Activated effector memory CD4-positive, alpha-beta T cell treated with Interleukin-2 at 50 U/mL for 16 hours (primary cell): ENCODE data around the gene KLHL21.
A peak's percentile ranks its signal among the peaks of the same experiment; 100 is the strongest.

Experiments
- DNase-seq: peaks from one replicate; pipeline ENCODE4 v3.0.0-alpha.2; 2020

KLHL21 gene

DNA sequence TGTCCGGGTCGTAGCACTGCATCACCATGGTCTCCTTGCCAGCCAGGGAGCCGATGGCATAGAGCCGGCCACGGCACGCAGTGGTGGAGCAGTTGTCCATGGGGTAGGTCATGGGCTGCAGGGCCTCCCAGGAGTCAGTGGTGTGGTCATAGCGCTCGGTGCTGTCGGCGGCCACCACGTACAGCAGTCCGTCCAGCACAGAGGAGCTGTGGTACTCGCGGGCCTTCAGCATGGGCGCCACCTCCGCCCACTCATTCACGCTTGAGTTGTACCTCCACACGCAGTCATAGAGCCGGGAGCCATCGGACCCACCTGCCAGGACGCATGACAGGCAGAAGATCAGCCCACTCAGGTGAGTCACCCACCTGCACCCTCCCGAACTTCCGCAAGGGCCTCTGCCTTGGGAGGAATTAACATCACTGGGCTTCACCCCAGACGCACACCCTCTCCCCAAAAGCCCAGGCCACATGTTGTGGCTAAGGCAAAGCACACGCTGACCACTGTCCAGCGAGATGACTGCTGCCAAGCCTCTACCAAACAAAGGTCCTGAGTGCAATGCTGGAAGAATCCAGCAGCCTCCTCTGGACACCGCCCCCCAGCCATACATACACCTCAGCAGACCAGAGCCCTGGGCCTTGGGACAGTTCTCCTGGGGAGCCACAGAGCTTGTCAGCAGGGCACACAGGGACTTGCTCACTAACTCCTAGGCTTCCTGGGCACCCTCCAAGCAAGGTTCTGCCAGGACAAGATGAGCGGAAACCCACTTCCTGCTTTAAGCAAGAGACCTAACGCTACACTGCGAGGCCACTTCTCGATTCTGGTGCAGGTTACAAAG lies 3.3 kb downstream of the KLHL21 start:
- DNase-seq: peak; percentile 36

DNA sequence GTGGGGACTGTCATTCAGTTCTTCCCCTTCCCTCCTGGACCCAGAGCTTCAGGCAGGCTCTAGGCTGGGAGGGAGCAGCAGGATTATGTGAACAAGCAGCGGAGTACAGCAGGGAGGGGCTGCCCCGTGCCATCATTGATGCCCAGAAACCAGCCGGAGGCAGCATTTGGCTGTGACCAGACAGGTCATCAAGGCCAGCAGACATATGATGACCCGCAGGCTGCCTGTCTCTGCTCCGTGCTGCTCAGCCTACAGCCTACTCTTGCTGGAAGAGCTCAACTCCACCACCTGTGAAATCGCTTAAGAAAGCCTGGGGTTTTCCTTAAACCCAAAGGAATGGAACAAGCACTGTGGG lies 4.9 kb downstream of the KLHL21 start:
- DNase-seq: no peak

DNA sequence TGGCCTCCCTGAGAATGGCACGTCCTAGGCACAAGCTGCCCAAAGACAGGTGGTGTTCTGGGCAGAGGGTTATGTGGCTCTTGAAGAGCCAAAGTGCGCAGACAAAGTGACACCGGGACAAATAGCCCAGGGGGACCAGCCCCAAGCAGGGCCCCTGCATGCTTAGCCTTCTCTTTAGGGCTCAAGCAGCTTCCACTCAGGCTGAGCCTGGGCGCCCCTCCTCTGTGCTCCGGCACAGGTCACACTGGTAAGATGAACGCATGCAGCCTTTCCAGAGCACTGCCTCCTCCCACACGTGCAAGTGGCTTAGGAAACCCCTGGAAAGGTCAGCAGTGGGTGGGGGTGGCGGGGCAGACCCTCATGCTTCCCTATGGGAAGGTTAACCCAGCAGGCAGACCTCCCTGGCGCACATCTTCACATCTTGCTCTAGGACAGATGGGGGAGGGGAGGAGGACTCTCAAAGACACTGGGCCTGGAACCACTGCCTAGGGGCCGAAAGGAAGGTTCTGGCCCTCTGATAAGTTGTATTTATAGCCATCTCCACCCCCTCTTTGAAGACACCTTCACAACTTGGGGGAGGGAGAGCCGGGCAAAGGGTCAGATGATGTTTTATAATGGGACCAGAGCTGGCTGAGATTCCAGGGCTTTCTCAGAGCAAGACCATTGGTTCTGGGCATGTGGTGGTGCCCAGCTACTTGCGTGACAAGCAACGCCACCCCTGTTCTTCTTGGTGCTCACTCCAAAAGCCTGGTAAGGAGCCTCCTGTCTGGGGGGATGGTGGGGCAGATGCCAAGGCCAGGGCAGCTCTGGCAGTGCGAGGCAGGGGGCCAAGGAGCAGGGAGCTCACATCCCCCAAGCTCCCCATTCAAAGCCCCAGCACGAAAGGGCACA lies 5.5 kb downstream of the KLHL21 start:
- no peak for DNase-seq

DNA sequence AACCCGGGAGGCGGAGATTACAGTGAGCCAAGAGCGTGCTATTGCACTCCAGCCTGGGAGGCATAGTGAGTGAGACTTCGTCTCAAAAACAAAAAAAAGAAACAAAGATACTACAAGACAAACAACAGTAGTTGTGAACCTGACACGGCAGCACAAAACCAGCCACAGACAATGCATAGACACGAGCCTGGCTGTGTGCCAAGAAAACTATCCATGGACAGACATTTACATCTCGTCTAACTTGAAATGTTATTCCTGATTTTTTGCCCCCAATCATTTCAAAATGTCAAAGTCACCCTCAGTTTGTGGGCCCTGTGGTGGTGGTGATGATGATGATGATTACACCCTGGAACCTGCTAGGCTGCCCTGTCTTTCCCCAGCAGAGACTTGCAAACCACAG lies 6.3 kb downstream of the KLHL21 start:
- DNase-seq: no peak

DNA sequence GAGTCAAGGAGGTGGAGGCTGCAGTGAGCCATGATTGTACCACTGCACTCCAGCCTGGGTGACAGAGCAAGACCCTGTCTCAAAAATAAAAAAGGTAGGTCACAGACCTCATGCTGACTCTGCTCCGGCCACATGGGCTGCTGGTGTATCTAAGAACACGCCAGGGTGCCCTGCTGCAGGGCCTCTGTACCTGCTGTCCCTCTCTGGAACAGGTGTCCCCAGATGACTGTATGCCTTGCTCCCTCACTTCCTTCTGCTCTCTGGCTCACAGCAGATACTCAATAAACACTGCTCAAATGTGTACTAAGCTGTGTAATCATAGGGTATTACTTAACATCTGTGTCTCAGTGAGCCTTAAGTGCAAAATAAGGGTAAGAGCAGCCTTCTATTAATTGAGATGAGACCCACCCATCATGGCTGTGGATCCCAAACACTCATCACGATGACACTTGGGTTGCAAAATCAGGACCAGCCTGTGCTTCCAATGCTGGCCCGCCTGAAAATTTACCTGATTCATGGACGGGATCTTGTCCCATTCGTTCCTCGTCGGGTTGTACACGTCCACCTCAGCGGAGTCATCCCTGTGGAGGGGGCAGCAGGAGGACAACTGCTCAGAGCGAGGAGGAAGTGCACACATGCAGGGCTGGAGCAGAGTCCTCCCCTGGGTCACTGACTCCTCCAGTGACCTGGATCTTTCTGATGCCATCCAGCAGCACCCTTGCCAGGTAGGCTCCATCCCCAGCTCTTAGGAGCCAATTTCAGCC lies 7.5 kb downstream of the KLHL21 start:
- DNase-seq: no peak

DNA sequence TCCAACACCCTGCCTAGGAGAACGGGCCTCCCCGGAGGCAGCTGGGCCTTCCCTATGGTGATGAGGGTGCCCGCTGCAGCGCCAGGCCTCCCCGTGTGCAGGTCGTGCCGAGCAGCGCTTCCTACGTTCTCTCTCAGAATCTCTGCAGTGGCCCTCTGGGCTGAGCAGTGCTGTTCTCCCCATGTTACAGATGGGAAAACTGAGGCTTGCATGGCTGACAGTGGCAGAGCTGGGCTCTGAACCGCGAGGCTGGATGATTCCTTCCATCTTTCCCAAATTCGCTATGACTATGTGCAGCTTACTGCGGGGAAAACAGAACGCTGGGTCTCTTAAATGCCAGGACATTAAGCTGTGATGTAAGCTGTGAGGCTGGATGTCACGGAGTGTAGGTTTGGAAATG lies 8.9 kb downstream of the KLHL21 start:
- no peak for DNase-seq

DNA sequence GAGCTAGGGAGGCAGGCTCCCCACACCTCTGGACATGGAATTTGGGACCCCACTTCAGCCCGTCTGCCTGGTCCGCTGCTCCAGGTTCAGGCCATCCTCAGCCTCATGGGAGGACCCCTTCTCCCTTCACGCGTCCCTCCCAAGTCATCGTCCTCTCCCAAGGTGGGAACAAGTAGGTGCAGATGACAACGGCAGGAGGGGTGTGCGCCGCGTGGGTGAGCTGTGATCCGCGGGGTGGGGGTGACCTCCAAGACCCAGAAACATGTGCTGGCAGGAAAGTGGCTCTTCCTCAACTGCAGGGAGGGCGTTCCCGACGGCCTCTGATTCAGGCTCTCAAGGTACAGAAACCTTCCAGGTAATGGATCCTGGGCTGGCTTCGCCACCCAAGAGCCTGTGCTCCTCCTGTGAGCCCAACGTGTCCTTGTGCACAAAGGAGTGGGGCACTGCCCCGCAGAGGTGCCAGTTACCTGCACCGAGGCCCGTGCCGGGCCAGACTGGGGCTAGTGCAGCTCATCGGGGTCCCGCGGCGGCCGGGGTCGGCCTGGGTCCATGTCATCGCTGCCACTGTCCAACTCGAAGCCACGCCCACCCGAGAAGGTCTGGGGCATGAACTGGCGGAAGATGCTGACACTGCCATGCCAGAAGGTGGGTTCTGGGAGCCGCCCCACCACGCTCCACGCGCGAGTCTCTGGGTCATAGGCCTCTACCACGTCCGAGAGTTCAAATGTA lies 9.6 kb downstream of the KLHL21 start:
- DNase-seq: no peak

DNA sequence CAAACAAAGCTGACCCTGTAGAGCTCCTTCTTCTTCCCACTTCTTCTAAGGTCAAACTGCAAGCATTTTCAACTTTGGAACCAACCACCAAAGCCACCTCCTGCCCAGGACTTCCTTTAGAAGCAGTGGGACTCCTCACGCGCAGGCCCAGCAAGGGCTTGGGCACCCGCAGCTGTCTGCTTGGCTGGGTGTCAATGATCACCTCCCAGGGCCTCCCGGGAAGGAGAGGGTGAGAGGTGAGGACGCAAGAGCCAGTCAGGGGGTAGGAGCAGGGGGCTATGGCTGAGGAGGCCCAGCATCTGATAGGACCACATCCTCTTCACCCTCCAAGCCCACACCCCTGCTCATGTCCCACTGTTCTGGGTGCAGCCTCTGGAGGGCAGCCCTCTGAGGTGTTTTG lies 10.2 kb downstream of the KLHL21 start:
- DNase-seq: no peak

DNA sequence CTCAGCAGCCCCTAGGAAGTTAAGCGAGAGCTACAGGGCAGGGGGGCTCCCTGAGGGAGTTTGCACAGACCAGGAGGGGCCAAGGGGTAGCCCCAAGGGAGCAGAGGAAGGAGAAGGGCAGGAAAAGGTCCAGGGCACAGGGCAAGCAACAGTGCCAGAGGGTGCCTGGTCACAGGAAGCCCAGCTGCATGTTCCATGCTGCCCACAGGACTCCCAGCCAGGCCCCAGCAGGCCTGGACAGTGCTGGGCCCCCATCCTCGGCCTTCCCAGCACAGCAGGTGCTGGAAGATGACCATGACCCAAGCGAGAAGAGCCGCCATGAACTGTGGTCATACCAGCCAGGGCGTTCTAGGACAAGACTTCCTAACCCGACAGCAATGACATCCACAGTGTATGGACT lies 11.0 kb downstream of the KLHL21 start:
- no peak for DNase-seq

DNA sequence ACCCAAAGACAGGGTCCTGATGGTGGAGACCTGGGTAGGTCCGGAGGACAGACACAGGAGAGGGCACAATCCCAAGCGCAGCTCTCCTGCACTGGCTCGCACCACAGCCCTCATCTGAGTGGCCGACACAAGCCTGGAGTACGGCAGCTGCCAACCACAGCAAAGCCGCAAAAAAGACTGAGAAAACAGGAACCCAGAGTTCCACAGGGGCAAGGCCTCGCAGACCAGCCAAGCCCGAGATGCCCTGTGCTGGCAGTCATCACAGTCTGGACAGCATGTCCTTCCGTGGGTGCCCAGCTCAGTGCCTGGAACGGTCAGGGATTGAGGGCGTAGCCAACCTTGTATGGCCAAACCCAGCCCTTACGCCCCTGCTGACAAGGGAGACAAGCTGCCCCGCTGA lies 11.4 kb downstream of the KLHL21 start:
- DNase-seq: no peak

DNA sequence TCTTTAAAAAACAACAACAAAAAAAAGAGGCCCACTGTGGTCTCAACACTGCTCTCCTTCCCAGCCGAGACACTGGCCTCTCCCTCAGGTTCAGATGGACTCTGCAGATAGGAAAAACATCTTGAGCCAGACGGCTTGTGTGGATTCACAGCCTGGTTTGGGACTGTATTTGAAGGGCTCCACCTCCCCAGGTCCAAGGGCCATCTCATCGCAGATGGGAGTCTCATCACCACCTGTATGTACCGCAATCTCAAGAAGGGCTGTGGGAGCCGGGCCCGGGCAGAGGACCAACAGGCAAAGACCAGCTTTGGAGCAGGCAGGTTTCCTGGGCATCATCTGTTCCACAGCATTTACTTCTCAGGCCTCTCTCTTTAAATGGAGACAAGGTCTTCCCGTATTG lies 12.6 kb downstream of the KLHL21 start:
- no peak for DNase-seq

DNA sequence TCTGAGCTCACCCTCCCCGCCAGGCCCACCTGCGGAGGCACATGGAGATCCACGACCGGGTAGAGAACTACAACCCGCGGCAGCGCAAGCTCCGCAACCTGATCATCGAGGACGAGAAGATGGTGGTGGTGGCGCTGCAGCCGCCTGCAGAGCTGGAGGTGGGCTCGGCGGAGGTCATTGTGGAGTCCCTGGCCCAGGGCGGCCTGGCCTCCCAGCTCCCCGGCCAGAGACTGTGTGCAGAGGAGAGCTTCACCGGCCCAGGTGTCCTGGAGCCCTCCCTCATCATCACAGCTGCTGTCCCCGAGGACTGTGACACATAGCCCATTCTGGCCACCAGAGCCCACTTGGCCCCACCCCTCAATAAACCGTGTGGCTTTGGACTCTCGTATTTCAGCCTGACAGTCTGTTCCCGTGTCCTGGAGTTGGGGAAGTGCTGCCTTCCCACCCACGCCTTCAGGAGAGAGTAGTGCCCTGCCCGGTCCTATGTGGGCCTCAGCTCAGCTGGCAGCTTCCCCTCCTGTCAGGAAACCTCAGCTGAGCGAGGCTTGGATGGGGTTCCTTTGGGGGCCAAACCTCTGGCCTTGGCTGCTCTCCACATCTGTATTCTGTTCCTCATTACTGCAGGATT lies 13.7 kb downstream of the KLHL21 start:
- DNase-seq: no peak

DNA sequence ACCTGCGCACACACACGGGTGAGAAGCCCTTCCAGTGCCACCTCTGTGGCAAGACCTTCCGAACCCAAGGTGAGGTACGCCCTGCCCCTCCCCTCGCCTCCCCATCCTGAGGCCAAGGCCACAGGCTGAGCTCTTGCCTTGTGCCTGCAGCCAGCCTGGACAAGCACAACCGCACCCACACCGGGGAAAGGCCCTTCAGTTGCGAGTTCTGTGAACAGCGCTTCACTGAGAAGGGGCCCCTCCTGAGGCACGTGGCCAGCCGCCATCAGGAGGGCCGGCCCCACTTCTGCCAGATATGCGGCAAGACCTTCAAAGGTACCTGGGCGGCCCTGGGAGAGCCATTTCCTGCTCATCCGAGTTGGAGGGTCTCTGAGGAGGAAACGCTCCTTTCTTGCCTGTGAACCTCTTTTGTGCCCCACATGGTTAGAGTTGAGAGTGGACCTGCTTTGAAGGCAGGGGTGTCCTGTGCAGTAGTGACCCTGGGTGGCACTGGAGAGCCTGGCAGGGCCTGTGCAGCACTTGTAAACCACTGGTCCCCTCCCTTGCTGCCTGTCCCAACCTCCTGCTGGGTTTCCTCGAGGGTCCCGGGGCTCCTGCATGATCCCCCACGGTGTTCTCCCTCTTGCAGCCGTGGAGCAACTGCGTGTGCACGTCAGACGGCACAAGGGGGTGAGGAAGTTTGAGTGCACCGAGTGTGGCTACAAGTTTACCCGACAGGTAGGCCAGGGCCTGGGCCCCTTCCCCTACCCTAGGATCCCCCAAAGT lies 14.4 kb downstream of the KLHL21 start:
- no peak for DNase-seq

DNA sequence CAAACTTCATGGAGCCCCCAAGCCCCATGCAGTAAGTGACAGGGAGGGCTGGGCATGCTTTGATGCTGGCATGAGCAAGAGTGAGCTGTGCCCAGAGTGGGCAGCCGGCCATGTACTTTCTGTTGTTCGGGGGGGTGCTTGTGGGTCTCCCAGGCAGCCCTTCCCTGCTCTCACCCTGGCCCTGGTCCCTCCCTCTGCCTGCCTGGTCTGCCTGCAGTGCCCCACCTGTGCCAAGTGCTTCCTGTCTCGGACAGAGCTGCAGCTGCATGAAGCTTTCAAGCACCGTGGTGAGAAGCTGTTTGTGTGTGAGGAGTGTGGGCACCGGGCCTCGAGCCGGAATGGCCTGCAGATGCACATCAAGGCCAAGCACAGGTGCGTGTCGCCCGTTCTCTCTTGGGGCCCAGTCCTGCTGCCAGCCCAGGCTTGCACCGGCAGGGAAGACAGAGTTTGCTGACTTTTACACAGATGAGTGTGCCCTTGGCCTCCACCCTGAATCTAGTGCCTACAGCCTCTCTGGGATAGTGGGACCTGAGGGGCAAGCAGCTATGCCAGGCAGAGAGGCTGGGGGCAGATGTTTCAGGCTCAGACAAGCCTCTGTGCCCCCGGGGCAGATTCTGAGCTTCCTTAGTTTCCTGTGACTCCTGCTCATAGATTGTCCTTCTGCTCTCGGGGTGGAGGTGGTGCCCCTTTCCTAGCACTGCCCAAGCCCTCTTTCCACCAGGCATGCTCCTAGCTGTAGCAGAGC lies 15.2 kb downstream of the KLHL21 start:
- no peak for DNase-seq

DNA sequence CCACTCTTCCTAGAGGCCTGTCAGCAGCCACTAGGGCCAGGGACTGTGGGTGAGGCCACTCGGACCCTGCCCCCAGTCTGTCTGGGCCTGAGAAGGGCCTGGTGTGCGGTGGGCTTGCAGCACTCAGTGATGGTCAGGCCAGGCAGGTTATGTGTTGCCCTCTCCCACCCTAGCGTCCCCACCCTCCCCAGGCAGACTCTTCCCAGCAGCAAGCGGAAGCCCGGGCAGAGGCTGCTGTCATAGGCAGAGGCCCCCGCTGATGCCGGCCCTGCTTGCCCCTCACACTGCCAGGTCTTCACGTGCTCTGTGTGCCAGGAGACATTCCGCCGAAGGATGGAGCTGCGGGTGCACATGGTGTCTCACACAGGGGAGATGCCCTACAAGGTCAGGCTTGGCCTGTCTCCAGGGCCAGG lies 16.3 kb downstream of the KLHL21 start:
- DNase-seq: no peak

DNA sequence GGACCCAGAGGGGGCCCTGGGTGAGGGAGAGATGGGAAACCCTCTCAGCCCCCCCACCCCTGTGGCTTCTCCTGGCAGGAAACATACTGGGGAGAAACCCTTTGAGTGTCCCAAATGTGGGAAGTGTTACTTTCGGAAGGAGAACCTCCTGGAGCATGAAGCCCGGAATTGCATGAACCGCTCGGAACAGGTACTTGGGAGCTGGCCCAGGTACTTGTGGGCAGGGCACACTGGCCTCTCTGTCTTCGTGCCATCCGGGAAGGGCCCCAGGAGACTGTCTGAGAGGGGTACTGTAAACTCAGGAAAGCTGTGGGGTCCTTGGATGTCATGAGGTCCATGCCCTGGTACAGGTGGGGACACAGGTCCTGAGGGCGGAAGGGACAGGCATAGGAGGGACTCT lies 16.8 kb downstream of the KLHL21 start:
- DNase-seq: no peak

DNA sequence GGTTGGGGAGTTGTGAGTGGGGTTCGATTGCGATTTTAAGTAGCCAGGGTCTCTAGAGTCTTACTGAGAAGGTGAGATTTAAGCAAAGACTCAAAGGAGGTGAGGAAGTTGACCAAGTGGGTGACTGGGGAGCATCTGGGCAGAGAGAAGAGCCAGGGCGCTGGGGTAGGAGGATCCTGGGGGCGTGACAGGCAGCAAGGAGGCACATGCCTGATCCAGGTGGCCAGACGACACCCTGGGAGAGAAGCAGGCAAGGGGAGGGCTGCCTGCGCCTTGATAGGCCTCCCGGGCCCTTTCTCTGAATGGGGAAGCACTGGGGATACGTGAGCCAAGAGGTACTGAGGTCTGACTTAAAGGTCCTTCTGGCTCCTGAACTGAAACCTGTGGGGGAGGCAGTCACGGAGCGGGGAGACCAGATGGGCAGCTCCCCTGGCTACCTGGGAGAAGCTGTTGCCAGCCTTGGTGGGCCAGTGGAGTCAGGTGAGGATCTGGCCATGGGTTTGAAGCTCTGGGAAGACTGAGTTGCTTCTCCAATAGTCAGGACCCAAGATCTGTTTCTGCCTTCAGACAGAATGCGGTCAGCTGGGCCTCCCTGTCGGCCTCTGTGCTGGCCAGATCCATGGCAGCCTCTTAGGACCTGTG lies 17.5 kb downstream of the KLHL21 start:
- DNase-seq: no peak

DNA sequence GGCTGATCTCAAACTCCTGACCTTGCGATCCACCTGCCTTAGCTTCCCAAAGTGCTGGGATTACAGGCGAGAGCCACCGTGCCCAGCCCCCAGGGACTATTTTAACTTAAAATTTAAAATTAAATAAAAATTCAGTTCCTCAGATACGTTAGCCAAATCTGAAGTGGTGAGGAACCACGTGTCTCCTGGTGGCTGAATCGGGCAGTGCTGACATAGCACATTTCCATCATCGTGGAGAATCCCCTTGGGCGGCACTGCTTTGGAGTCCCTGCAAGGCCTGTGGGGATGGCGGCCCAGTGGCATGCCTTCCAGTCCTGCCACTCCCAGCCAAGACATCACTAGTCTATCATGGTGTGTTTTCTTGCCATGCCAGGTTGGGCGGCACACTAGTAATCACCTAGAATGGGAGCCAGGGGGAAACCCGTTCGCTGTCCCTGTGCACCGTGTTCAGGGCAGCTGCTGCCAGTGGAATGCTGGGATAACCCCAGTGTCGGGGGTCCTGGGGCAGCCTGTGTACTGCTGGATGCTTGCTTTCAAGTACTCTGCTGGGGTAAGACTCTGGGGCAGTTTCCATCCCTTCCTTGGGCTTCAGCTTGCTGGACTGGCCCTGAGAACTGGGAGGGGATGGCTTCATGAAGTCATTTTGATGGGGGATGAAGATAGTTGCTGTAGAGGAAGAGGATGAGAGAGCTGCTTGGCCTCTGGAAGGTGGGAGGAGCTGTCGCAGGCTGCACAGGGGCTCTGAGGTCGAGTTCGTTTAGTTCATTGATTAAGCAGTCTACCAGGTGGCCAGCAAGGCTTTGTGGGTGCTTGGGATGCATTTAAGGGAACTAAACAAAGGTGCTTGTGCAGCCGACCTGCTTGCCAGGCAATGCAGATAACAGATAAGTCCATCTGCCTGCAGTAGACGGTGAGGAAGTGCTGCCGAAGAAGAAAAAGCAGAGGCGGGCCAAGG lies 18.3 kb downstream of the KLHL21 start:
- DNase-seq: no peak

DNA sequence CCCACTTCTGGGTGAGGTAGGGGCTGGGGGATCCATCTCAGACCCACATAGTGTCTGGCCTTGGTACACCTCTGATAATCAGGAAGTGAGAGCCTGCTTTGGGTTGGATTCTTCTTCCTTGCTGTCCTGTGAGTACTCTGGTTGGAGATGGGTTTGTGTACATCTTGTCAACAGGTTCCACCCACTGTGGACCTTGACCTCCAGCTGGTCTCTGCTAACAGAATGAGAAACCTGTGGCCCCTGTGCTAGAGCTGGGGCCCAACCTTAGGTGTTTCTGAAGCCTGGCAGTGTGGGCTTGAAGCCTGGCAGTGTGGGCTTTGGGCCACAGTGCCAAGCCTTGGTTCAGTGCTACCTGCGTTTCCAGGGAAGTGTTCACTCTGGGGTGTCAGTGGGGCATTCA lies 20.3 kb downstream of the KLHL21 start:
- DNase-seq: no peak
